Activated T-helper 2 cell treated with anti-CD3 and anti-CD28 coated beads, Interferon-gamma antibody, Interleukin-2, Interleukin-4, amounts not matched to agents 10 μg/mL and 5 μg/mL and 100 μg/mL, durations not matched to agents 14 hours and 24 hours and 36 hours (primary cell): Measurements from ENCODE around the gene SLC38A8. TPM values are rescaled to one million over a fixed set of nuclear protein-coding genes. Genes with fewer than 3 reads are reported as not detected.

Experiments
- DNase-seq: peaks from one replicate; pipeline ENCODE4 v3.0.0; 2021; ENCODE audit warnings: low spot score
- H3K27ac Mint-ChIP-seq: one replicate; pipeline ENCODE4 v1.8.0; 2021; ENCODE audit warnings: mixed read lengths
- H3K27me3 Mint-ChIP-seq: one replicate; pipeline ENCODE4 v1.8.0; 2021; ENCODE audit warnings: low read depth, mixed read lengths
- H3K36me3 Mint-ChIP-seq: one replicate; pipeline ENCODE4 v1.8.0; 2021; ENCODE audit warnings: low read depth, mixed read lengths
- H3K4me1 Mint-ChIP-seq: one replicate; pipeline ENCODE4 v1.8.0; 2021; ENCODE audit warnings: low read depth, mixed read lengths
- H3K4me3 Mint-ChIP-seq: one replicate; pipeline ENCODE4 v1.8.0; 2021; ENCODE audit warnings: low read depth, mild to moderate bottlenecking, moderate library complexity, mixed read lengths
- H3K9me3 Mint-ChIP-seq: one replicate; pipeline ENCODE4 v1.8.0; 2021; ENCODE audit warnings: mixed read lengths
- intact Hi-C: fragments of 100-400 bp; cut with micrococcal nuclease; formaldehyde crosslinking; loops from one replicate; pipeline ENCODE4 v1.15.1; 2023
- total RNA-seq: library from RNA; stranded (reverse); gene quantifications from 2 replicates; pipeline ENCODE4 v1.2.3, GENCODE V29; 2022

SLC38A8 gene
- total RNA-seq, 1 donor from 2014 or later: not detected

DNA sequence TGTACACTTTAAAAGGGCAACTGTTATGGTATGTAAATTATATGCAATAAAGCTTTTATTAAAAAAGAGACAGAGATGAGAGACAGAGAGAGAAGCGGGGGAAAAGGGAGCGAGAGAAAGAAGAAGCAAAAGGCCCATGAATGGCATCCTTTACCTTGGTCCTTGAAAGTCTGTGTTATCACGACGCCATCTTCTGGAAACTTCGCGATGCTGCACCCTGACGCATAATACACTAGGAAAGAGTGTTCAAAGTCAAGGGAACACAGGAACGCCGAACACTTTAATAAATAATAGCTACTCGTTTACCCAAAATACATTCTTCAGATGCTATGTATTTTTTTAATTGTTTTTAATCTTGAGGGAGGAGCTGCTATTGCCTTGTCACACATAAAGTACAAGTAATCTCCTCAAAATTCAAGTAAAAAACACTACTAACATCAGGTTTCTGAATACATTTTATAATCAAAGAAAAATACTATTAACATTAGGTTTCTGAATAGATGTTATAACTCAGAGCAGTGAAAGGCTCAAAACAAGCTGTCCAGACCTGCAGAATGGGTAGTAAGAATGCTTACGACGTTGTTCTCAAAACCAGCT is 23.0 kb upstream of the SLC38A8 start:
- H3K4me1 Mint-ChIP-seq: peaks cover 3% of the 10 kb centered on the region
- H3K27me3 Mint-ChIP-seq: no peaks in the 10 kb centered on the region
- no peak overlapping the region for H3K27ac Mint-ChIP-seq
- H3K9me3 Mint-ChIP-seq: no peaks in the 10 kb centered on the region
- H3K4me3 Mint-ChIP-seq: no peak overlapping the region
- peaks cover 66% of the 10 kb centered on the region for H3K36me3 Mint-ChIP-seq
- DNase-seq: no peak
- intact Hi-C loops: loop anchor here (1.0 to 5.0 kb wide), 2 partner anchors 109 to 238 kb away; no protein-coding TSS in a partner anchor

DNA sequence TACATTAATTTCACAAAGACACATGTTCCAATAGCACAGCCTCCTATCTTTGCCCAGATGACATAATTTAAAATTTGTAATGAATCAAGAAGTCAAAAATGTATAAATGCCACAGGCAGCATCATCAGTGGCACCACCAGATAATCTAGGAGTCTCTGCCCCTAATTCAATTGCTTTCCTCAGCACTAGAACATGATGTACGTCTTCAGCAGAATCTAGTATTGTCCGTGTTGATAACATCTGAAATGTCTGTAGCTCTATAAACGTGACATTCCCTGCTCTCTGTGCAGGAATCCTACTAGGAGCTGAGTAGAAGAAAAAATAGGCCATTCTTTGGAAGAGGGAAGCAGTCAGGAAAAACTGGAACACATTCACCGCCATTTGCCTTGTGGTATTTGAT is 21.4 kb upstream of the SLC38A8 start:
- Mint-ChIP-seq H3K36me3 (peaks cover 72% of the 10 kb centered on the region), H3K27ac (no peak overlapping the region), H3K4me3 (no peak overlapping the region), H3K27me3 (no peaks in the 10 kb centered on the region), H3K4me1 (peaks cover 3% of the 10 kb centered on the region), H3K9me3 (no peaks in the 10 kb centered on the region)
- no peak for DNase-seq
- intact Hi-C loops: no loop called here

DNA sequence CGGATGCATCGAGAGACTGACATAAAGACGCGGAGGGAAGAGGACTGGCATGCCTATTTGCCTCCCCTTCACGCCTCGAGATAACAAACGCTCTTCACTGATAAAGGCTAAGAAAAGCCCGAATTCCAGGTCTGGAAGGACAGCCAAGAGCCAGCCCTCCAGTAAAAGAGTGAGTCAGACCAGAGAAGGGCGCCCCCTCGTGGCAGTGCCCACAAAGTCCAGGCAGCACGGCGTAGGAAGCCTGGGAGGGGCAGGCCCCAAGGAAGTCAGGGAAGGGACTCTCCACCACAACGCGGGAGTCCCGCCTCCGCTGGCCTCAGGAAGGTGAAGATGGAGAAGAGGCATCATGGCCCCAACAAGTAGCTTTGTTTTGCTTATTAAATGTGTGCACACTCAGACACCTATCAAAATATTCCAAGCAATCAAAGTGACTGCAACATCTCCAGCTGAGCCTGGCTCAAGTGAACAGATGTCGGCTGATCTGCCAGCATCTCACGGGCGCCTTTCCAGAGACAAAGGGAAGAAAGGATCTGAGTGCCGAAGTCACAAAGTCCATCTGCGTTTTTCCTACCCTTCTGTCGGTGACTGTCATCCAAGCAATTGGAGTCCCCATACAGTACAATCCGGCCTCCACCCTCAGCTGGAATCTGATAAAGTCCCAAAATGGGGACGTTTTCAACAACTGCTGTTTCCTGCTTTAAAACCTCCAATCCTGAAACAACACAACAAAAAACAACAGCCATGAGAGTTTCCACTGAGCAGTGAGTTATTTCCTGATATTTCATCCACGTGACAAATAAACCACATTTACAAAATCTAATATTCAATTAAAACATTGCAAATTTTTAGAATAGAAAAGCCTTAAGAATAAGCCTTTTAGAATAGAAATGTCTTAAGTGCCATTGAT is 20.4 kb upstream of the SLC38A8 start:
- peak overlapping the region; percentile 33 for H3K27ac Mint-ChIP-seq
- peaks cover 72% of the 10 kb centered on the region for H3K36me3 Mint-ChIP-seq
- no peaks in the 10 kb centered on the region for H3K9me3 Mint-ChIP-seq
- H3K27me3 Mint-ChIP-seq: no peaks in the 10 kb centered on the region
- H3K4me1 Mint-ChIP-seq: peaks cover 3% of the 10 kb centered on the region
- intact Hi-C loops: no loop called here
- peak; percentile 50 for DNase-seq
- no peak overlapping the region for H3K4me3 Mint-ChIP-seq

DNA sequence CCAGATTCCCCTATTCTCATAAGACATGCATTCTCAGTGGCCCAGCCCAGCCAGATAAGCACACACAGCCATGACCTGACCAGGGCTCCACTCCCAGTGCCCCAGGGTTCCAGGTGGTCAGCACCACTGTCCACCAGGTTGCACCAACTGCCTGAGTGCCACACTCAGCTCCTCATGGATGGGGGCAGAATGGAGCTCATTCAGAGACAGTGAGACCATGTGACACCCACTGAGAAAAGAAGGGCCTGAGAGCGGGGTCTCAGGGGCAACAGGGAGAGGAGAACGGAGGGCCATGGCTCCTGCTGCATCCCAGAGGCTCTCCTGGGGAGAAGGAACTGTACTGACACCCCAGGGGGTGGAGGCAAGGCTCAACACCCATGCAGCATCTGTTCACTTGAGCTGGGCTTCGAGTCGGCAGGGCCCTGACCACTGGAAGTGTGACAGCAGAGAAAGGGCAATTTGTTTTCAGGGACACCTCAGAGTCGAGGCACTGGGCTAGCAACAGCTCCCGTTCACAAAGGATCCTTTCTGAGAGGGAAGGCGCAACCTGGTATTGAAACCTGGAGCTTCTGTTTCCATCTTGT is 18.7 kb upstream of the SLC38A8 start:
- peaks cover 75% of the 10 kb centered on the region for H3K36me3 Mint-ChIP-seq
- intact Hi-C loops: no loop called here
- H3K4me1 Mint-ChIP-seq: peaks cover 3% of the 10 kb centered on the region
- DNase-seq: no peak
- no peak overlapping the region for H3K27ac Mint-ChIP-seq
- H3K27me3 Mint-ChIP-seq: no peaks in the 10 kb centered on the region
- no peaks in the 10 kb centered on the region for H3K9me3 Mint-ChIP-seq
- H3K4me3 Mint-ChIP-seq: no peak overlapping the region

DNA sequence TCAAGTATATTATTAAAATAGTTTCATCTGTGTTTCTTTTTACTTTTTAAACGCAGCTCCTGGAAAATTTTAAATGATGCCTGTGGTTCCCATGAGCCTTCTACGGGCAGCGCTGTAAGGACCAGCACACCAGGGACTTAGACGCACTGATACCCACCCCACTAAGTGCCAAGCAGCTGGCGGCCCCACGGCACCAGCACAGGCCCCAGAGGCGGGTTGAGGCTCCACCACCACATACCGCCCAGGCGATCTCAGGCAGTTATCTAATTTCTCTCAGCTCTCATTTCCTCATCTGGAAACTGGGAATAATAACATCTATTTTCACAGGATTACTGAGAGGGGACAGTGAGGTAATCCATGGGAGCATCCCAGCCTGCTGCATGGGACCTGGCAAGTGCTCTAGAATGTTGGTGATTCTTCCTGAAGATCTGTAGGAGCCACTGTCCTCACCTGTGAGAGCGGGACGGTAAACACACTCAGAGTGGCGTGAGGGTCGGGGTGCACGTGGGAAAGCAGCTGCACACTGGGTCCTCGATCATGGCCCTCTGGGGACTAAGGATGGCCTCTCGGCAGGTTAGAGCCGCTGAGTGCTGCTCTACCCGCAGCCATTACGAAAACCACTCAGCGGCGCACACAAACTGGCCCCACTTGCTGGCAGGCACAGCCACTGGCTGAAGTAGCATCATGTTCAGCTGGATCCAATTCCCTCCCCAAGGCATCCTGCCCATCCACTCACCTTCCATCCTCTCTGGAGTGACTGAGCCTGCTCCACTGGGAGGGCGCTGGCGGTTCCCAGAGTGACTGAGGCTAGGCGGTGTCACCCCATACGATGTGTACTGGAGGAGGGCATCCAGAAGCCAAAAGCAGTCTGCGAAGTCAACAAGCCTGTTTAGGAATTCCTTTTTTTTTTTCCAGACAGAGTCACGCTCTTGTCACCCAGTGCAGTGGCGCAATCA is 17.6 kb upstream of the SLC38A8 start:
- DNase-seq: no peak
- intact Hi-C loops: no loop called here
- Mint-ChIP-seq H3K9me3 (no peaks in the 10 kb centered on the region), H3K36me3 (peaks cover 76% of the 10 kb centered on the region), H3K4me1 (peaks cover 3% of the 10 kb centered on the region), H3K4me3 (no peak overlapping the region), H3K27me3 (no peaks in the 10 kb centered on the region), H3K27ac (no peak overlapping the region)

DNA sequence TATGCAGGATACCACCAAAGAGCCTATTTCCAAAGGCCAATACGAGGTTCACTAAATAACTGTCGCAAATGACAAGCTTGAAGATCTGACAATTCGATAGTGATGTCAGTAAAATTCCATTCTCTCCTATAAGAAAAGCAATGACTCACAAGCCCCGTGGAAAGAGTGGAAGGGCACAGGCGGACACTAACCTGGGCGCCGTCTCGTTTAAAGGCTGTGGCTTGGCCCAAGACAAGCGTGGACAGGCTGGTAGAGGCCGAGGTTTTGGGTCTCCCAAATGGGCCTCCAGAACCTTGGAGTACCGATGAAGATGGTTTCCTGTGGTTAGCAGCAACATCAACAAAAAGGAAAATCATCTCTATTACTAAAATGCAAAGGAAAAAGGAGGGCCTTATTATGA is 16.5 kb upstream of the SLC38A8 start:
- DNase-seq: no peak
- Mint-ChIP-seq H3K4me1 (peaks cover 3% of the 10 kb centered on the region), H3K27me3 (no peaks in the 10 kb centered on the region), H3K36me3 (peaks cover 76% of the 10 kb centered on the region), H3K27ac (no peak overlapping the region), H3K4me3 (no peak overlapping the region), H3K9me3 (no peaks in the 10 kb centered on the region)
- intact Hi-C loops: no loop called here

DNA sequence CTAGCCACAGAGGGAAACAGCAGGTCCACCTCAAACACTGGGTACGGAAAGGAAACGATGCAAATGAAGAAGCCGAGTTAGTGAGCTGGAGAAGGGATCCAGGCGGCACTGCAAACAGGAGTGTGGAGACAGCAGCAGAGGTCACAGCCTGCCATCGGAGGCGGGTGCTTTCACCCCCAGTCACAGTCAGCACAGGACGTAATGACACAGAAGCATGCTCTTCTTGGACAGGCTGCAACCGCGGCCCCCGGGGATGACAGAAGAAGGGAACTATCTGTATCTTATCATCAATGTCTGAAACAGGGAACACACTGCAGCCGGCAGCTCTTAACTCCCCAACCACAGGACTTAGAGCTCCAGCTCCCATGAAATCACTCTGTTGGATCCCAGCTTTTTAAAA is 16.1 kb upstream of the SLC38A8 start:
- no peak for DNase-seq
- Mint-ChIP-seq H3K9me3 (no peaks in the 10 kb centered on the region), H3K36me3 (peaks cover 80% of the 10 kb centered on the region), H3K4me3 (no peak overlapping the region), H3K4me1 (peaks cover 3% of the 10 kb centered on the region), H3K27me3 (no peaks in the 10 kb centered on the region), H3K27ac (no peak overlapping the region)
- intact Hi-C loops: no loop called here

DNA sequence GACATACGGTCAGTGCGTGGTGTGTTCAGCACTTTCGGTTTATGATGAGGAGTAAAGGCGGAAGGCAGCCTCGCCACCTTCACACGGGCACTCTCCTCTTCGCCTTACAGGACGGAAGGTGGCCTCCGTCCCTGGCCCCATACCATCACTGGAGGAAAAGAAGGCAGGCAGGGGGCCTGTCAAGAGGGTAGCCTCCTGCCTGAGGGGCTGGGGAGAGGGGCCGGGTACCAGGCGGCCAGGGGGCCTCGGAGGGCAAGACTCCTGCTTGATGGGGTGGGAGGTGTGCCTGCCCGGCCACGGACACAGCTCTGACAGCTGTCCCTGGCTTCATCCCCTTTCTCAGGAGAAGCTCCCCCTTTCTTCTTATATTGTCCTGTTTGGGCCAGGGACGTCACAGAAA is 15.6 kb upstream of the SLC38A8 start:
- no peak overlapping the region for H3K4me3 Mint-ChIP-seq
- intact Hi-C loops: no loop called here
- no peak for DNase-seq
- no peaks in the 10 kb centered on the region for H3K27me3 Mint-ChIP-seq
- no peak overlapping the region for H3K27ac Mint-ChIP-seq
- H3K36me3 Mint-ChIP-seq: peaks cover 80% of the 10 kb centered on the region
- H3K4me1 Mint-ChIP-seq: peaks cover 3% of the 10 kb centered on the region
- H3K9me3 Mint-ChIP-seq: no peaks in the 10 kb centered on the region

DNA sequence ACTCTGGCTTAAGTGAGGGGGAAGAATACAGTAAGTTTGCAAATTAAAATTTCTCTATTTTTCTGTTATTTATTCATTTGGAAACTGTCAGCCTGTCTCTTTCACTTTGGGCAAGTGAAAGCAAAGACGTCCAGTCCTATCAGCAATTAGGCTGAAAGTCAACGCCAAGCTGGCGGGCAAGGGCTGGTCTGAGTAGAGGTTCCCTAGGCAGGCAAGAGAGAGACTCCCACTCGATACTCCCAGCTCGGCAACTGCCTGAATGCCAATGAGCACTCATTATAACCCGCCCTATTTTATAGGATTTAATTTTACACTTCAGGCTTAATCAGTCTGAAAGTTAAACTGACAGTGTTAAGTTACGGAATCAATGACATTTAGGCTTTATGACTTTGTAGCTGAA is 14.3 kb upstream of the SLC38A8 start:
- Mint-ChIP-seq H3K4me1 (no peaks in the 10 kb centered on the region), H3K27me3 (no peaks in the 10 kb centered on the region), H3K9me3 (no peaks in the 10 kb centered on the region), H3K27ac (no peak overlapping the region), H3K36me3 (peaks cover 82% of the 10 kb centered on the region), H3K4me3 (no peak overlapping the region)
- intact Hi-C loops: no loop called here
- no peak for DNase-seq

DNA sequence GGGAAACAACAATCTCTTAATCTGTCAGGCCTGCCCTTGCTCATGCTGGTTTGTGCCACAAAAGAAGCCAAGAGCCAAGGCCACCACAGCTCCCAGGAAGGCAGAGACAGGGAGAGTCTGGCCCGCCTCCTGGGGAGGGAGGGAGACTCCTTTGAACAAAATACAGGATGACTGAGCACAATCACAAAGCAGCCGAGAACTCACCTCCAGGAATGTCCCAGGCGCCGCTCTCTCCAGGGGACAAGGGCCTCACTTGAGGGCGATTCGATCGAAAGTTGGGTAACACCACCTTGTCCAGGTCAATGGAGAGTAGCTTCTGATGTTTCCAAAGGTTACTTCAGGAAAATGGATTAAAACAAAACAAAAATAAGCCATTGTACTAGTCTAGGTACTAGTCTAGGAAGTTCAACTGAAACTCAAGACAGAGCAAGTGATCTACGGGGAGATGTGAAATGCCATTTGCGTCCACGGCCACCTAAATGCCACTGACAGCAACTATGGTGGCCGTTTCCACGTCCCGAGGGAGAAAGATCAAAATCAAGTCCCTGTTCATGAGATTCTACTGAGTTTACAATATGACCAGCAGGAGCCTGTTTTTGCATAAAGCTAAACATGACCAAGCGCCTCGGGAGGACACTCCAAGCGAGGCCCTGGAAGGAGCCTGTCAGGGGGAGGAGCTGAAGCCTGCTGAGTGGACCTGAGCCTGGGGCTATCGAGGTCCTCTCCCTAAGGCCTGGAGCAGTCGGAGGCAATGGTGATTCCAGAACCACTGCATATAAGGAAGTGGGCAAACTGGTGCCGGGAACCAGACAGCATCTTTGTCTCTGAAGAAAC is 13.4 kb upstream of the SLC38A8 start:
- Mint-ChIP-seq H3K27me3 (no peaks in the 10 kb centered on the region), H3K36me3 (peaks cover 74% of the 10 kb centered on the region), H3K4me3 (no peak overlapping the region), H3K4me1 (no peaks in the 10 kb centered on the region), H3K27ac (no peak overlapping the region), H3K9me3 (no peaks in the 10 kb centered on the region)
- no peak for DNase-seq
- intact Hi-C loops: no loop called here

DNA sequence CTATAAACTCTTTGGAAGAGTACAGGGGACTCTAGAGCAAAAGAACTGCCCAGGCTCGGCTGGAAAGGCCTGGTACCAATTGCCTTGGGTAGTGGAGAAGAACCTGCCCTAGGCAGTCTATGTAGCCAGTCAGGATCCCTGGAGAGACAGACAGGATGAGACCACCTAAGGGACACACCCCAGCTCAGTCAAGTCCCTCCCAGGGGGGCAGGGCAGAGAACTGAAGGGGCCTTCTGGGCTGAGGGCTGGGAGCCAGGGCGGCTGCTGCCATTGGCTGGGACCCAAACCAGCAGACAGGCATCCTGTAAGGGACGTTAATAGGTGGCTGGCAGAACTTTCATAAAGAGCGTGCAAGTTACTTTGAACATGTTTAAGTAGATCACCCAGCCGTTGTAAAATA is 12.8 kb upstream of the SLC38A8 start:
- no peaks in the 10 kb centered on the region for H3K9me3 Mint-ChIP-seq
- DNase-seq: no peak
- intact Hi-C loops: no loop called here
- peaks cover 70% of the 10 kb centered on the region for H3K36me3 Mint-ChIP-seq
- H3K4me3 Mint-ChIP-seq: no peak overlapping the region
- no peak overlapping the region for H3K27ac Mint-ChIP-seq
- no peaks in the 10 kb centered on the region for H3K27me3 Mint-ChIP-seq
- H3K4me1 Mint-ChIP-seq: no peaks in the 10 kb centered on the region

DNA sequence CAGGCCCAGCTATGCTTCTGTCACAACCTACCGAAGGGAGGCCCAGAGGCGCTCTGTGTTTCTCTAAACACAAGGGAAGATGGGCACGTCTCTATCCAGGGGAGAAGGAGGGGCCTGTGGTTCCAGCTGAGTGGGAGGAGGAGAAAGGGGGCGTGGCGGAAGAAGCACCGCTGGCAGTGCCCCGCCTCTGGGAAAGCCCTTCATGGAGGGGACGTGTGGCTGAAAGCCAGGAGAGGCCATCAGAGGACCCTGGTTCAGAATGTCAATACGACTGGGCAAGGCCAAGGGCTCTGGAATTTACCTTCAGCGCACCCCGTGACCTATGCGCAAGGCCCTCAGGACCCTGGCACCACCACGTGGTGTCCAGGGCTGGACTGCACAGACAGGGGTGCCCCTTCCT is 12.3 kb upstream of the SLC38A8 start:
- Mint-ChIP-seq H3K4me1 (no peaks in the 10 kb centered on the region), H3K27ac (no peak overlapping the region), H3K27me3 (no peaks in the 10 kb centered on the region)

More for the DNA sequence above, 12.3 kb upstream of the SLC38A8 start:
- no peak overlapping the region for H3K4me3 Mint-ChIP-seq
- no peaks in the 10 kb centered on the region for H3K9me3 Mint-ChIP-seq
- intact Hi-C loops: no loop called here
- peaks cover 67% of the 10 kb centered on the region for H3K36me3 Mint-ChIP-seq
- no peak for DNase-seq
